Measurements from ENCODE around the gene PRG3.

The PRG3 gene

DNA sequence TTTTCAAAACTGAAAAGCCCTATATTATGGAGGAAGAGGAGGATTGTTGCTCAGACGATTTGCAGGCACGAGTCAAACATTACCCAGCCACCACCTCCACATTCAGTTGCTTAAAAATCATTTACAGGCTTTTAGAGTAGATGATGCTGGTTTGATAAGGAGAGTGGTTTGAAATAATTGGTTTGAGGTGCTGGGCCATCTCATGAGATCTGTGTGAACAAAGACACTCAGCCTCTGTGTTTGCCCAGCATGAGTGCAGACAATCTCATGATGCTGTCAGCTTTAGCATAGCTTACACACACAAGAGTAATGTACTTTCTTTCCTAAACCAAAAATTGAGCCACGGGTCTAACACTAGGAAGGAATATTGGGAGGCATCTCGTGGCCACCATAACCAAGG is 41.7 kb upstream of the PRG3 start:
- TF ChIP-seq, protein P1, sequence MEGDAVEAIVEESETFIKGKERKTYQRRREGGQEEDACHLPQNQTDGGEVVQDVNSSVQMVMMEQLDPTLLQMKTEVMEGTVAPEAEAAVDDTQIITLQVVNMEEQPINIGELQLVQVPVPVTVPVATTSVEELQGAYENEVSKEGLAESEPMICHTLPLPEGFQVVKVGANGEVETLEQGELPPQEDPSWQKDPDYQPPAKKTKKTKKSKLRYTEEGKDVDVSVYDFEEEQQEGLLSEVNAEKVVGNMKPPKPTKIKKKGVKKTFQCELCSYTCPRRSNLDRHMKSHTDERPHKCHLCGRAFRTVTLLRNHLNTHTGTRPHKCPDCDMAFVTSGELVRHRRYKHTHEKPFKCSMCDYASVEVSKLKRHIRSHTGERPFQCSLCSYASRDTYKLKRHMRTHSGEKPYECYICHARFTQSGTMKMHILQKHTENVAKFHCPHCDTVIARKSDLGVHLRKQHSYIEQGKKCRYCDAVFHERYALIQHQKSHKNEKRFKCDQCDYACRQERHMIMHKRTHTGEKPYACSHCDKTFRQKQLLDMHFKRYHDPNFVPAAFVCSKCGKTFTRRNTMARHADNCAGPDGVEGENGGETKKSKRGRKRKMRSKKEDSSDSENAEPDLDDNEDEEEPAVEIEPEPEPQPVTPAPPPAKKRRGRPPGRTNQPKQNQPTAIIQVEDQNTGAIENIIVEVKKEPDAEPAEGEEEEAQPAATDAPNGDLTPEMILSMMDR (IDR thresholded peaks at IDR 0.05; ENCODE audit: poor library complexity, severe bottlenecking) = no peak
- DNase-seq (ENCODE audit: low spot score) (no peak), ATAC-seq (ENCODE audit: low read depth) (no peak)
- peaks cover 58% of the 10 kb centered on the region for H3K36me3 ChIP-seq (ENCODE audit: low read depth)
- no peak overlapping the region for H3K27ac ChIP-seq (ENCODE audit: poor library complexity, severe bottlenecking)
- no peaks in the 10 kb centered on the region for H3K9me3 ChIP-seq (ENCODE audit: severe bottlenecking)
- peaks cover 28% of the 10 kb centered on the region for H3K4me1 ChIP-seq (ENCODE audit: insufficient read depth, poor library complexity, severe bottlenecking)
- H3K4me3 ChIP-seq (ENCODE audit: severe bottlenecking) = no peak overlapping the region
- H3K27me3 ChIP-seq (ENCODE audit: insufficient read depth, poor library complexity, severe bottlenecking) = no peaks in the 10 kb centered on the region

DNA sequence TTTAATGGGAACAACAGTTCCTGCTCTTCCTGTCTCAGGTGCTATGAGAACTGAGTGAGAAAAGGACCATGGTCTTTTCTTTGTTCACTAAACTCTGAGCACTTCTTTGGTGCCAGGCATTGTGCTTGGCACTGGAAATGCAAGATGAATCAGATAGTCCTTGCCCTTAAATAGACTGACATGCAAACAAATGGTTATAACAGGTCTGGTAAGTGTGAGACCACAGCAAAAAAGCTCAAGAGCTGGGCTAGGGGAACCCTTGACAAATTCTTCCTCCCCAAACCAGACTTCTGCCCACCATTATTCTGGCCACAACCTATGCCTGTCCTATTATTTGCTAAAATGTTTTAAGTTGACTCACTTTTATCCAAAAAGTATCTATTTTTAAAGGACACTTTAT is 40.9 kb upstream of the PRG3 start:
- Histone ChIP-seq H3K27me3 (ENCODE audit: insufficient read depth, poor library complexity, severe bottlenecking) (no peaks in the 10 kb centered on the region), H3K27ac (ENCODE audit: poor library complexity, severe bottlenecking) (no peak overlapping the region), H3K4me1 (ENCODE audit: insufficient read depth, poor library complexity, severe bottlenecking) (peaks cover 21% of the 10 kb centered on the region), H3K4me3 (ENCODE audit: severe bottlenecking) (no peak overlapping the region), H3K9me3 (ENCODE audit: severe bottlenecking) (no peaks in the 10 kb centered on the region), H3K36me3 (ENCODE audit: low read depth) (peaks cover 66% of the 10 kb centered on the region)
- DNase-seq (ENCODE audit: low spot score) (no peak), ATAC-seq (ENCODE audit: low read depth) (no peak)
- TF ChIP-seq, protein P1 (IDR thresholded peaks at IDR 0.05; ENCODE audit: poor library complexity, severe bottlenecking) = no peak

DNA sequence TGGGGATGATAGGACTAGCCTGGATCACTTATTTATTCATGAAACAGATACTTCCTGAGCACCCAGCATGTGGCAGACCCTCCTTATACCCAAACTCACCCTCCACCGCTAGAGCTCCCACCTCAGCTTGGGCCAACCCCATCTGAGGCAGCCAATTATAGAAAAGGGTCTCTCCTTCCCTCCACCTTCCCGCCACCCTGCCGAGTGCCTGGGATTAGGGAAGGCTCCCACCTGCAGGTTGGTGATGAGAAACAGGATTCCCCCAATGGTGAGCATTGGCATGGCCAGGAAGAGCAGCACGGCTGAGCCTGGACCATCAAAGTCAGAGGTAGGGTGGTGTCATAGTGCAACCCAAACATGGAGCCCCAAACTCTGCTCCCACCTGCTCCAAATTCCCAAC is 40.1 kb upstream of the PRG3 start:
- H3K9me3 ChIP-seq (ENCODE audit: severe bottlenecking) = no peaks in the 10 kb centered on the region
- TF ChIP-seq, protein P1 (IDR thresholded peaks at IDR 0.05; ENCODE audit: poor library complexity, severe bottlenecking) = no peak
- H3K4me3 ChIP-seq (ENCODE audit: severe bottlenecking) = no peak overlapping the region
- ATAC-seq (ENCODE audit: low read depth) (no peak), DNase-seq (ENCODE audit: low spot score) (no peak)
- no peaks in the 10 kb centered on the region for H3K27me3 ChIP-seq (ENCODE audit: insufficient read depth, poor library complexity, severe bottlenecking)
- H3K36me3 ChIP-seq (ENCODE audit: low read depth) = peaks cover 70% of the 10 kb centered on the region
- no peak overlapping the region for H3K27ac ChIP-seq (ENCODE audit: poor library complexity, severe bottlenecking)
- H3K4me1 ChIP-seq (ENCODE audit: insufficient read depth, poor library complexity, severe bottlenecking) = peaks cover 15% of the 10 kb centered on the region

DNA sequence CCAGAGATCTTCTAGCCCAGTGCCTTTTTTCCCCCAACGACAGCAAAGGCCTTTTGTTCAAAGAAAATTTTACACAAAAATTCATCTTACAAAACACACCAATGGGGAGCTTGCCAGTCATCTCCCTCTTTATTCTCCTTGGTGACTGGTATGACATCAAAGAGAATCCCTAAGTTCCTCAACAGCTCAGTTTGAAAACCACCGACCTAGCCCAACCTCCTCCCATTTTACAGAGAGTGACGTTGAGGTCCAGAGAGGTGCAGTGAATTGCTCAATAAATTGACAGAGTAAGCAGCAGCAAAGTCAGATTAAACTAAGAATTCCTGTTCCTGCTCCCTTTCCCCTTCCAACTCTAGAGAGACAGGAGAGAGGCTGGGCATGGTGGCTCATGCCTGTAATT is 38.2 kb upstream of the PRG3 start:
- Histone ChIP-seq H3K27ac (ENCODE audit: poor library complexity, severe bottlenecking) (no peak overlapping the region), H3K36me3 (ENCODE audit: low read depth) (peaks cover 69% of the 10 kb centered on the region), H3K4me3 (ENCODE audit: severe bottlenecking) (no peak overlapping the region), H3K4me1 (ENCODE audit: insufficient read depth, poor library complexity, severe bottlenecking) (no peaks in the 10 kb centered on the region), H3K27me3 (ENCODE audit: insufficient read depth, poor library complexity, severe bottlenecking) (no peaks in the 10 kb centered on the region), H3K9me3 (ENCODE audit: severe bottlenecking) (no peaks in the 10 kb centered on the region)
- DNase-seq (ENCODE audit: low spot score) (no peak), ATAC-seq (ENCODE audit: low read depth) (no peak)
- TF ChIP-seq, protein P1 (IDR thresholded peaks at IDR 0.05; ENCODE audit: poor library complexity, severe bottlenecking) = no peak

DNA sequence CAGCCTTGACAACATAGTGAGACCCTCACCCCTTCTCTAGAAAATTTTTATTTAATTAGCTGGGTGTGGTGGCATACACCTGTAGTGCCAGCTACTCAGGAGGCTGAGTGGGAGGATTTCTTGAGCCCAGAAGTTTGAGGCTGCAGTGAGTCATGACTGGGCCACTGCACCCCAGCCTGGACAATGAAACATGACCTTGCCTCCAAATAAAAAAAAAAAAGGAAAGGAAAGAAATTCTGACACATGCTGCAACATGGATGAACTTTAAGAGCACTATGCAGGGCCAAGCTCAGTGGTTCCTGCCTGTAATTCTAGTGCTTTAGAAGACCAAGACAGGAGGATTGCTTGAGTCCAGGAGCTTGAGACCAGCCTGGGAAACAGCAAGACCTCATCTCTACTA is 37.2 kb upstream of the PRG3 start:
- H3K4me3 ChIP-seq (ENCODE audit: severe bottlenecking) = no peak overlapping the region
- H3K27me3 ChIP-seq (ENCODE audit: insufficient read depth, poor library complexity, severe bottlenecking) = no peaks in the 10 kb centered on the region
- peaks cover 70% of the 10 kb centered on the region for H3K36me3 ChIP-seq (ENCODE audit: low read depth)
- ATAC-seq (ENCODE audit: low read depth) = no peak
- H3K4me1 ChIP-seq (ENCODE audit: insufficient read depth, poor library complexity, severe bottlenecking) = no peaks in the 10 kb centered on the region
- H3K9me3 ChIP-seq (ENCODE audit: severe bottlenecking) = no peaks in the 10 kb centered on the region
- TF ChIP-seq, protein P1 (IDR thresholded peaks at IDR 0.05; ENCODE audit: poor library complexity, severe bottlenecking) = no peak
- DNase-seq (ENCODE audit: low spot score) = no peak
- H3K27ac ChIP-seq (ENCODE audit: poor library complexity, severe bottlenecking) = no peak overlapping the region

All from RWPE2 (cell line).